ENCODE measurements around the gene SSTR1.

GRCh38 chr14:38261620-38262019 lies 53.9 kb downstream of the SSTR1 start:
- TF ChIP-seq CTCF (IDR thresholded peaks at IDR 0.05) (no peak), POLR2A (IDR thresholded peaks at IDR 0.05) (no peak)

Measured in esophagus squamous epithelium (tissue), 4 donors.